Measurements from ENCODE around the gene WNT7B. TPM values are rescaled to one million over a fixed set of nuclear protein-coding genes. Genes with fewer than 3 reads are reported as not detected.

Gene WNT7B
- total RNA-seq, 4 donors from 2014 or later, result not detected

DNA sequence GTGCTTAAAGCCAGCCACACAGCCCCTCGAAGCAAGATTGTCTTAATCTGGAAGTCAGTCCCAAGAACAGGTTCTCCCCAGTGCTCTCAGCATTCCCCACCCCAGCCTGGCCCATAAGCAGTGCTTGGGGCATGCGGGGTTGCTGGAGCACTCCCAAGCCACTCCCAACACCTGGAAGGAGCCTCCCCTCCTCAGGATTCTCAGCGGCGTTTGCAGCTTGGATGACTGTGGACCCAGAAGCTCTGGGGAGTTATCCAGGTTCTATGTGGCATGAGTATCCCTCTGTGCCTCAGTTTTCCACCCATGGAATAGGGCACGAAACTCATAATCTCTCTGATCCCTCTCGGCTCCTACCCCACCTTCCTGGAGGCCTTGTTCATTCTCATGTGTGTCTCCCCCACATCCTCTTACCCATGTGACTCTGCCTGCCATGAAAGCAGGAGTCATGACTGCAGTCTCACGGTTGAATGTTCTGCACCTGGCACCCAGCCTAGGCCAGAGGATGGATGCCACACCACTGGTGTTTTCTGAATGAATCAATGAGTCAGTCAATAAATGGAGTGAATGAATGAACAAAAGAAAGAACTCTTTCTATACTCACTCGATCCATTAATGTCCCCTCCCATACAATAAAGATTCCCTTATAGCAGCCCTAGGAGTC is 33.4 kb upstream of the WNT7B start:
- peaks cover 29 to 43% (median 40%) of the 10 kb centered on the region in 4 donors for H3K4me1 ChIP-seq
- in situ Hi-C loops (cut with MboI; ENCODE audit: low pct_ligation_motif_present in 1 of 4, low pct_unique_long_range_greater_than_20kb in 1 of 4, low sequenced_read_pairs in 3 of 4), result loop anchor here in 1 of 4 donors (25.0 kb wide), 1 partner anchor 302 kb away; no protein-coding TSS in a partner anchor

DNA sequence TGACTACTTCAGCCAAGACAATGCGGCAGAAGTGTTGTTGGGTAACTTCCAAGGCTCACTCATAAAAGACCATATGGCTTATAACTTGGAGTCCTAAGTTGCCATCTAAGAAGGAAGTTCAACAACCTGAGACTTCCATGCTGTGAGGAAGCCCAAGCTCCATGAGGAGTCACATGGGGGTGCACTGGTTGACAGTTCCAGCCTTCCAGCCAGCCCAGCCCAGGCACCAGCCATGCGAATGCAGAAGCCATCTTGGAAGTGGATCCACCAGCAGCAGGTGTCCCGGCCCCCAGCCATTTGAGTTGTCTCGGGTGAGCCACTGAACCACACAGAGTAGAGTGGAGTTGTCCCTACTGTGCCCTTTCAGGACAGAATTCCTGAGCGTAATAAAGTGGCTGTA is 32.8 kb upstream of the WNT7B start:
- intact Hi-C loops (cut with DNase I; ENCODE audit: low total_unique reads) (loop anchor here (10.0 kb wide), 1 partner anchor 65 kb away; no protein-coding TSS in a partner anchor), in situ Hi-C loops (cut with MboI; ENCODE audit: low pct_ligation_motif_present in 1 of 4, low pct_unique_long_range_greater_than_20kb in 1 of 4, low sequenced_read_pairs in 3 of 4) (loop anchor here (5.0 to 25.0 kb wide), 4 partner anchors 105 to 305 kb away; no protein-coding TSS in a partner anchor)
- 89 to 90% methylated on average over 2 to 5 of the region's 5 CpGs for WGBS, 2 donors (ENCODE audit: low coverage in 1 of 2)
- no peak for DNase-seq
- Histone ChIP-seq H3K27me3 (no peaks in the 10 kb centered on the region), H3K4me1 (peaks cover 29 to 43% (median 40%) of the 10 kb centered on the region in 4 donors), H3K36me3 (no peaks in the 10 kb centered on the region), H3K4me3 (no peak overlapping the region), H3K27ac (no peak overlapping the region), H3K9me3 (peaks cover 0 to 6% of the 10 kb centered on the region in 2 donors)
- TF ChIP-seq, protein P1, sequence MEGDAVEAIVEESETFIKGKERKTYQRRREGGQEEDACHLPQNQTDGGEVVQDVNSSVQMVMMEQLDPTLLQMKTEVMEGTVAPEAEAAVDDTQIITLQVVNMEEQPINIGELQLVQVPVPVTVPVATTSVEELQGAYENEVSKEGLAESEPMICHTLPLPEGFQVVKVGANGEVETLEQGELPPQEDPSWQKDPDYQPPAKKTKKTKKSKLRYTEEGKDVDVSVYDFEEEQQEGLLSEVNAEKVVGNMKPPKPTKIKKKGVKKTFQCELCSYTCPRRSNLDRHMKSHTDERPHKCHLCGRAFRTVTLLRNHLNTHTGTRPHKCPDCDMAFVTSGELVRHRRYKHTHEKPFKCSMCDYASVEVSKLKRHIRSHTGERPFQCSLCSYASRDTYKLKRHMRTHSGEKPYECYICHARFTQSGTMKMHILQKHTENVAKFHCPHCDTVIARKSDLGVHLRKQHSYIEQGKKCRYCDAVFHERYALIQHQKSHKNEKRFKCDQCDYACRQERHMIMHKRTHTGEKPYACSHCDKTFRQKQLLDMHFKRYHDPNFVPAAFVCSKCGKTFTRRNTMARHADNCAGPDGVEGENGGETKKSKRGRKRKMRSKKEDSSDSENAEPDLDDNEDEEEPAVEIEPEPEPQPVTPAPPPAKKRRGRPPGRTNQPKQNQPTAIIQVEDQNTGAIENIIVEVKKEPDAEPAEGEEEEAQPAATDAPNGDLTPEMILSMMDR (IDR thresholded peaks at IDR 0.05), result no peak
- no peak for TF ChIP-seq POLR2A (IDR thresholded peaks at IDR 0.05)
- TF ChIP-seq EP300 (IDR thresholded peaks at IDR 0.05; ENCODE audit: low read depth), result no peak
- TF ChIP-seq POLR2AphosphoS5 (IDR thresholded peaks at IDR 0.05), result no peak

More for the DNA sequence above, 33.4 kb upstream of the WNT7B start:
- Histone ChIP-seq H3K27ac (peak overlapping the region in 3 of 4 donors; percentile 7 to 97 (median 20)), H3K4me3 (no peak overlapping the region), H3K27me3 (no peaks in the 10 kb centered on the region), H3K36me3 (no peaks in the 10 kb centered on the region), H3K9me3 (peaks cover 0 to 6% of the 10 kb centered on the region in 2 donors)
- WGBS, 2 donors (ENCODE audit: low coverage in 1 of 2), result 83% methylated on average over 8 of the region's 8 CpGs; no CpG with 5 or more reads in 1 of the 2 donors
- TF ChIP-seq POLR2AphosphoS5 (IDR thresholded peaks at IDR 0.05) (no peak), POLR2A (IDR thresholded peaks at IDR 0.05) (no peak), EP300 (IDR thresholded peaks at IDR 0.05; ENCODE audit: low read depth) (no peak)
- TF ChIP-seq, protein P1 (IDR thresholded peaks at IDR 0.05), result no peak
- no peak for DNase-seq
- intact Hi-C loops (cut with DNase I; ENCODE audit: low total_unique reads), result no loop called here

DNA sequence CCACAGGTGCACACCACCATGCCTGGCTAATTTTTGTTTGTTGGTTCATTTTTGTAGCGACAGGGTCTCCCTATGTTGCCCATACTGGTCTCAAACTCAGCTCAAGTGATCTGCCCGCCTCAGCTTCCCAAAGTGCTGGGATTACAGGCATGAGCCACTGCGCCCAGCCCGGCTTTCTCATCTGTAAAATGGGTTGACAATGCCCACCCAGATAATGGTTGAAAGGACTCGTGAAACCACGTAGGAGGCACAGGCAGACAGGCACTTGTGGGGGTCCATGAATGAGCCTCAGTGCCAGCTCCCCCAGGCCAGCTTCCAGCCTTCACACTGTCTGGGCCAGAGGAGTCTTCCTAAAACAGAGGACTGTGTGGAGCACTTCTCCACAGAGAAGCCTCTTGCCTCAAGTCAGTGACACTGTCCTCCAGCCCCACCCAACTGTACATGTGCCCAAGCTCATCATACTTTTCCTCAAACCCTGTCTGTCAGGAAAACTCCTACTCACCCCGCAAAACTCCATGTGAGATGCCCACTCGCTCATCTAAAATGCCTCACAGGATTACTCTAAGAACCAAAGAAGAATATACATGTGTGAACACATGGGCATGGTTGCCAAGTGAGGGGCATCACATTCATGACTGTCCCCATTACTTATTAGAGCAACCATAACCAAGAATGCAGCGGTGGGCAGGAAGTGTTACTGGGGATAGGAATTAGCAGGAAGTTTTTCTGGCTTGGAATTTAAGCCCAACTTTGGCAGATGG is 32.1 kb upstream of the WNT7B start:
- in situ Hi-C loops (cut with MboI; ENCODE audit: low pct_ligation_motif_present in 1 of 4, low pct_unique_long_range_greater_than_20kb in 1 of 4, low sequenced_read_pairs in 3 of 4), result loop anchor here (5.0 to 25.0 kb wide), 4 partner anchors 106 to 306 kb away; no protein-coding TSS in a partner anchor
- DNase-seq, result no peak
- H3K27me3 ChIP-seq, result no peaks in the 10 kb centered on the region
- no peak for TF ChIP-seq POLR2AphosphoS5 (IDR thresholded peaks at IDR 0.05)
- no peak for TF ChIP-seq POLR2A (IDR thresholded peaks at IDR 0.05)
- TF ChIP-seq EP300 (IDR thresholded peaks at IDR 0.05; ENCODE audit: low read depth), result no peak
- TF ChIP-seq, protein P1 (IDR thresholded peaks at IDR 0.05), result no peak
- H3K4me1 ChIP-seq, result peaks cover 29 to 37% (median 35%) of the 10 kb centered on the region in 4 donors
- no peak overlapping the region for H3K4me3 ChIP-seq
- intact Hi-C loops (cut with DNase I; ENCODE audit: low total_unique reads), result loop anchor here (10.0 kb wide), 1 partner anchor 66 kb away; no protein-coding TSS in a partner anchor
- no peaks in the 10 kb centered on the region for H3K36me3 ChIP-seq
- peak overlapping the region; percentile 83 to 92 (median 88) for H3K27ac ChIP-seq
- peaks cover 0 to 6% of the 10 kb centered on the region in 2 donors for H3K9me3 ChIP-seq
- WGBS, 2 donors (ENCODE audit: low coverage in 1 of 2), result 90 to 92% methylated on average over 2 to 9 of the region's 9 CpGs

DNA sequence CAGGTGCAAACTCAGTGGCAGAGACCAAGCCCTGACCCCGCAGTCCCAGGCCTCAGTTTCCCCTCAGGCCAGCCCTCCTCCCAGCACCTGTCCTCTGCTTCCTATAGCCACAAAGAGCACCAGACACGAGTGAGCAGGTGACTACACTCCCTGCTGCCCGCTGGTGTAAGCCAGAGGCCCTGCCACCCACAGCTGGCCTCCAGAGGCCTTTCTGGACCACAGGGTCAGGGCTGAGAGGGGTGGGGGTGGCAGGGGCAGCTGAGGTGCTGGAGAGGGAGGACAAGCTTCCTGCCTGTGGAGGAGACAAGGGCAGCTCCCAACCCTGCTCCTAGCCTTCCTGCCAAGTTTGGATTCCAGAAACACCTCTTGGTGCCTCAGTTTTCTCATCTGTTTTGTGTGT is 31.3 kb upstream of the WNT7B start:
- peaks cover 29 to 35% (median 34%) of the 10 kb centered on the region in 4 donors for H3K4me1 ChIP-seq
- TF ChIP-seq EP300 (IDR thresholded peaks at IDR 0.05; ENCODE audit: low read depth) (no peak), POLR2A (IDR thresholded peaks at IDR 0.05) (no peak), POLR2AphosphoS5 (IDR thresholded peaks at IDR 0.05) (no peak)
- TF ChIP-seq, protein P1 (IDR thresholded peaks at IDR 0.05), result no peak
- peaks cover 0 to 6% of the 10 kb centered on the region in 2 donors for H3K9me3 ChIP-seq
- peak overlapping the region; percentile 83 to 92 (median 88) for H3K27ac ChIP-seq
- in situ Hi-C loops (cut with MboI; ENCODE audit: low pct_ligation_motif_present in 1 of 4, low pct_unique_long_range_greater_than_20kb in 1 of 4, low sequenced_read_pairs in 3 of 4), result loop anchor here (5.0 to 25.0 kb wide), 4 partner anchors 107 to 307 kb away; no protein-coding TSS in a partner anchor
- DNase-seq, result no peak
- WGBS, 2 donors (ENCODE audit: low coverage in 1 of 2), result 48% methylated on average over 3 of the region's 3 CpGs; no CpG with 5 or more reads in 1 of the 2 donors
- no peaks in the 10 kb centered on the region for H3K27me3 ChIP-seq
- H3K36me3 ChIP-seq, result no peaks in the 10 kb centered on the region
- intact Hi-C loops (cut with DNase I; ENCODE audit: low total_unique reads), result loop anchor here (10.0 kb wide), 1 partner anchor 67 kb away; no protein-coding TSS in a partner anchor
- H3K4me3 ChIP-seq, result no peak overlapping the region

Measured in transverse colon (tissue), 4 donors.